ENCODE results near the gene RPL10.

The RPL10 gene

GRCh38 chrX:154401045-154401799, 3.0 kb downstream of the RPL10 start:
- no peak for DNase-seq (ENCODE audit: low read depth)

DNA sequence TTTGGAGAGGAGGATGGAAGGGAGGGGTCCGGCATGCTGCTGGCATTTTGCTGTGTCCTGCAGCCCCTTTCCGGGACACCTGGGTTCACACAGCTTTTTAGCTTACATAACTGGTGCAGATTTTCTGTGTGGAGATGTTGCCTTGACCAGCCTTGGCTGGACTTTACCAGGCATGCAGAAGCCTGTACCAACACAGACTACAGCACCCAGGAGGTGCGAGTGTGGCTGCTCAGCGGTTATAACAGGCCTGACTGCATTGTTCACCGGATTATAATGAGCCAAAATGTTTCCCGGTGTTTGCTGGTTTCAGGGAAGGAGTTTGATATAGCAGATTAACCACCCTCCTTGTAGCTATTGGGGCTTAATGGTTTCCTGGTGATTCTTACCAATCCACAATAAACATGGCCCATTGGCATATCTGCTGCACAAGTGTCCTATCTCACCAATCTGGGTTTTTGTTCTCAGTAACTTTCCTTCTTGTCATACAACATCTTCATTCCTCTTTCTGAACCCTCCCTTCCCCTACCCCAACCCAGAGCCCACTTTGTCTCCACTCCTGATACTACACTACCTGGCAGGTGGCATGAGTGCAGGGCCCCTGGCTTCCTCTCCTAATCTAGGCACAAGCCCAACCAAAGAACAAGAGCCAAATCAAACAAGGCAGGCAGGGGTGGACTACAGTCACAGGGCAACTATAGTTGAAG, 3.9 kb downstream of the RPL10 start:
- no peak for DNase-seq (ENCODE audit: low read depth)

DNA sequence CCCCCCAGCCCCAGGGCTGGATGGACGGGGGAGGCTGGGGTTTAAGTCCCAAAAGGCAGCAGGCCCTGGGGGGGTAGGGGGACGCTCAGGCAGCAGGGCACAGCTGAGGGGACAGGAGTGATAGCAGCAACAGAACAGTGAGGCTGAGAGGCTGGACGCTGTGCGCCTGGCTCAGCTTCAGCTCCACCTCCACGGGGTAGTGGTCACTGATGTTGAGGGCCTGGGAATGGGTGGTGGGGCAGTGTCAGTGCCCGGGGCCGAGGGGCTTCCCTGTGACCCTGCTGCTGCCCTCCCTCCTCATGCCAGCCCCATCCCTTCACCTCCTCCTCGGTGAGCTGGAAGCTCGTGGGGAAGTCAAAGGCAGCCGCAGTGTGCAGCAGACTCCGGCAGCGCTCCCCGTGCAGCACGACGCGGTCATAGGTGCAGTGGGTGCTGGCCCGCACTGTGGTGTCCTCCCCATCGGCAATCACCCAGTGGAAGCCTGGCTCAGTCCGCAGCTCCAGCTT, 4.5 kb downstream of the RPL10 start:
- no peak for DNase-seq (ENCODE audit: low read depth)

- DNase-seq (ENCODE audit: low read depth), result no peak
Observed at GRCh38 chrX:154403192-154403591, 5.0 kb downstream of the RPL10 start.

GRCh38 chrX:154403858-154404257, 5.7 kb downstream of the RPL10 start:
- DNase-seq (ENCODE audit: low read depth), result no peak

GRCh38 chrX:154404625-154405192, 6.5 kb downstream of the RPL10 start:
- DNase-seq (ENCODE audit: low read depth), result no peak

DNA sequence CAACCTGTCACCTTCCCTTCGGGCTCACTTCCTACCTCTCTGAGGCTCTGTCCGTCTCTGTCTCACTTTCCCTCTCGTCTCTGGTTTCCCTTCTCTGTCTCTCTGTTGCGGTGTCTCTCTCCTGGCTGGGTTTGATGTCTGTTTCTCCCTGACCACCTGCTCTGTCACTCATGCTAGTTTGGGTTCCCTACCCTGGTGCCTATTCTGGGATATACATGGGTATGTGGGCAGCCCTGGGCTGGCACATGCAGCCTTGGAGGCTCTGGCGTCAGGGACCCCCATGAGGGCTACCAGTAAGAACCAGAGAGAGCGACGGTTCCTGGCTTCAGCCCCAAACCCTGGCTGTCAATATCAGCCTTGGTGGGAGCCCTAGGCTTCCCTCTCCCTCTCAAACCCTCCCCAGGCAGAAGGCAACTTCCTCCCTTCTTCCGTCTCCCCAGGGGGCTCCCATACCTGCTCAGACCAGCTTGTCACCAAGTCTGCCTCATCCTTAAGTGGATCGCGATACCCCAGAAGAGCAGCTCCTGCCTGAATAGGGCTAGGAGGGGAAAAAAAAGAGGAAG, 10.6 kb downstream of the RPL10 start:
- no peak for DNase-seq (ENCODE audit: low read depth)

DNA sequence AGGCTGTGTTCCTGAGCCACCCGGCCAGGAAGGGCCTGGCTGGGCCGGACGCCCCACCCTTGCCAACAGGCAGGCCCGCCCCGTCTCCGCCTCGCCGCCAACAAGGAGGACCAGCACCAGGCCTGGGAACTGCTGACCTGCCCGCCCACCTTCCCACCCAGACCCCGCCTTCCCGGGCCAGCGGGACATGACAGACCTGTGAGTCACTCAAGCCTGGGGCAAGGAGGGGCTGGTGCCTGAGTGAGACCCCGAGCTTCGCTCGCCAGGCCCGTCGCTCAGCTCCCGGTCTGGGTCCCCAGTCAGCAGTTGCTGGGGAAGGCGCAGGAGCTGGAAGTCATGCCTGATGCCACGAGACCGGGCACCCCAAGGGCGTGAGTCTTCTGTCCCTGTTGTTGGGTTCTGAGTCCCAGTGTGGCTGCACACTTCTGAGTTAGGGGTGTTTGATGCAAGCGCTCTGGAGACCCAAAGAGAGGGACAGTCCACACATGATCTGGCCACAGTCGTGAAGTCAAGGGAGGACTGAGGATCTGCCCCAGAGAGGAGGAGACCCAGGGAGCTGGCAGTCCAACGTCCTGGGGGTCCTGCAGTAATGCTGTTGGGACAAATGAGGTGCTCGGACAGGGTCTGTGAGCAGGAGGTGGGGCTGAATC, 11.2 kb downstream of the RPL10 start, which contains the start of gene DNASE1L1:
DNASE1L1 (minus strand) TSS at position 33 of the 650 bp plus-strand sequence. CDS start 3,686 bp downstream, outside the sequence.
- peak; percentile 71 for DNase-seq (ENCODE audit: low read depth)

DNA sequence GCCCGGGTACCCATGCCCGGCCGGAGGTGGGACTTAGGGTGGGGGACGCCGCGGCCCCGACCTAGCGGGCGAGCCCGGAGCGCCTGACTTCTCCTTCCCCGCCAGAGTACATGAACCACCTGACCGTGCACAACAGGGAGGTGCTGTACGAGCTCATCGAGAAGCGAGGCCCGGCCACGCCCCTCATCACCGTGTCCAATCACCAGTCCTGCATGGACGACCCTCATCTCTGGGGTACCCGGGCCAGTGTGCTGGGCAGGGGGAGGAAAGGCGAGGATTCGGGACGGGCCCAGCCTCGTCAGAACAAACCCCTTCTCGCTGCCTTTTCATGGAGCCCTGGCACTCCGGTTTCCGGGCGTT, 13.8 kb downstream of the RPL10 start:
- DNase-seq (ENCODE audit: low read depth), result no peak

DNA sequence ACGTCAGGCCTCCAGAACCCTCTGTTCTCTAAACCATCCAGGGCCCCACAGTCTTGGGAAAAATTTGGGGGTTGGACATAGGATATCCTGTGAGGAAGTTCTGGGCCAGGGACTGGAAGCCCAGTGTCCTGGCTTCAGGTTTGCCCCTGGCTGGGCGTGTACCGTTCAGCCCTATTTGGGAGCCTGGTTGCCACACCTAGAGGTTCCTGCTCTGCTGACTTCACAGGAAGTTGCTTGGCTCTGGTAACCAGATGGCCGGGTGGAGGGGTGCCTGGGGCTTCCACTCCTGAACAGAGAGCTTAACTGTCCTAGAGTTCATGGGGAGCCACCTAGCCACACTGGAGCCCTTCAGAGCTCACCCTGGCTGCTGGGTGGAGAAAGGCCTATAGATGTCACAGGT, 14.3 kb downstream of the RPL10 start:
- DNase-seq (ENCODE audit: low read depth), result no peak

DNA sequence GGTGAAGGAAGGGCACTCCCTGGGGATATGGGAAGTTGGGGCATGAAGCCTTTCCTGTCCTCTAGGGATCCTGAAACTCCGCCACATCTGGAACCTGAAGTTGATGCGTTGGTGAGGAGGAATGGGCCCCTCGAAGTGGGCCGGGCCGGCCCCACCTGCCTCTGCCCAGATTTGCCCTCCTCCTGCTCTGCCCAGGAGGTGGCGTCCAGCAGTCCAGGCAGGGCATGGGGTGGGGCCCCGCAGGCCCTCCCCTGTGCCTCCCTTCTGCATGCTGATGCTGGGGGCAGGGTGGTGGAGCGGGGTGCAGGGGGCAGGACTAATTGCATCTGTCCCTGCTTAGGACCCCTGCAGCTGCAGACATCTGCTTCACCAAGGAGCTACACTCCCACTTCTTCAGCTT, 15.0 kb downstream of the RPL10 start:
- no peak for DNase-seq (ENCODE audit: low read depth)

DNA sequence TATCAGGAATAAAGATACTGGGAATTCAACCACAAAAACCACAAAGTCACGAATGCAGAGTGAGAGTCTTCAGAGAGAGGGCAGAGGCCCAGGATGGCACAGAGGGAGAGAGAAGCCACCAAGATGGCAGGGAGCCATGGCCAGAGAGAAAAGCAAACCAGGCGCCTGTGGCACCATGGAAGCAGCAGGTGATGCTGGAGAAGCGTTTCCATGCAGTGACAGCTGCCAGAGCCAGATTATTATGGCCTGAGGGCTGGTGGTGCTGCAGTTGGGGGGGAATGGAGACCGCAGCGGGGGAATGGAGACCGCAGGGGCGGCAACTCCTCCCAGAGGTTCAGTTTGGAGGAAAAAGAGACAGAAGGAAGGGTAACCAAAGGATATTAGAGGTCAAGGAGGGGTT, 19.0 kb downstream of the RPL10 start:
- DNase-seq (ENCODE audit: low read depth), result no peak

GRCh38 chrX:154419189-154419588, 21.0 kb downstream of the RPL10 start:
- no peak for DNase-seq (ENCODE audit: low read depth)

GRCh38 chrX:154419688-154420401, 21.7 kb downstream of the RPL10 start:
- no peak for DNase-seq (ENCODE audit: low read depth)

- no peak for DNase-seq (ENCODE audit: low read depth)
Observed at GRCh38 chrX:154420402-154420756, 22.2 kb downstream of the RPL10 start.

DNA sequence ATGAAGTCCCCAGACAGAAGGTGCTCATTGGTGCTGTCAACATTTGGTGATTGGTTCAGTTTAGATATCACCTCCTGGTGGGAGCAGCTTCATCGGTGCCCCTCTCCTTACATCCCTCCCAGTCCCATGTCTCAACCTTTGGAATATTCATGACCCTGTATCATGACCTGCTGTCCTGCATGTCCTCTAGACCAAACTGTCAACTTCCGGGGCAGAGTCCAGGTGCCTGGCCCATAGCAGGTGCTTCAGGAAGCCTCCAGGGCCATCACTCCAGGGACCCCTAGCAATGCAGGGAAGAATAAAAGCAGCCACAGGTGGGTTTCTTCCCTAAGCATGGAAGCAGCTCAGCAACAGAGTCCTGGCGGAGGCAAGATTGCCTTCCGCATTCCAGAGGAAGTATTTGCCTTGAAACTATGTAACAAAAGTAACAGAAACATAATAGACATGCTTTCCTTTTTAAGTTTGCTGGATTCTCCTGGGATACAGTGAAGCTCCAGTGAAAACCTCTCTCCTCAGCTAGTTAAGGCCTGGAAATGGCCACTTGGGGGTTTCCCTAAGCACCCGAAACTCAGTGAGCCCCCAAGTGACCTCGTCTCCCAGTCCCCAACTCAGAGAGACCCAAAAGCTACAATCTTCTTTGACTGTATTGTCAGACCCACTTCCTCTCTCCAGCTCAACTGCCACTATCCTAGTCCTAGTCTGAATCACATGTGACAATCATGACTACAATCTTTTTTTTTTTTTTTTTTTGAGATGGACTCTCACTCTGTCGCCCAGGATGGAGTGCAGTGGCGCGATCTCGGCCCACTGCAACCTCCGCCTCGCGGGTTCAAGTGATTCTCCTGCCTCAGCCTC, 29.0 kb downstream of the RPL10 start:
- no peak for DNase-seq (ENCODE audit: low read depth)

GRCh38 chrX:154428176-154429171, 30.3 kb downstream of the RPL10 start, which contains the start of gene ATP6AP1:
ATP6AP1 (plus strand) TSS chrX:154428677; CDS start chrX:154428693, 16 bp downstream.
- DNase-seq (ENCODE audit: low read depth), result peak; percentile 86

DNA sequence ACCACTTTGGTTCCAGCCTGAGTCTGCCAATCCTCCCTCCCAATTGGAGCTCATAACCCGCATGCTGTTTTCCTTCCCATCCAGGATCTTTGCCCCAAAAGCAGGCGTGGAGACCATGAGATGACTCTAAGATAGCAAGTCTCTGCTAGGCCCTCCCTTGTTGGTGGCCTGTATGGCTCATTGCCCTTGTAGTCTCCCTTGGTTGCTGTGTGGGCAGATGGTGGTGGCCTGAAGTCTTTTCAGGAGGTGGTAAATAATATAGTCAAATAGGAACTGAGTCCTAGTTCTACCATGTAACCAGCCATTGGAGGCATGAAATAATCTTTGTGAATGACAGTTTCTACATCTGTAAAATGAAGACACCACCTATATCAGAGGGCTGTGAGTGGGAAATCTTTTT, 31.5 kb downstream of the RPL10 start:
- DNase-seq (ENCODE audit: low read depth), result no peak

DNA sequence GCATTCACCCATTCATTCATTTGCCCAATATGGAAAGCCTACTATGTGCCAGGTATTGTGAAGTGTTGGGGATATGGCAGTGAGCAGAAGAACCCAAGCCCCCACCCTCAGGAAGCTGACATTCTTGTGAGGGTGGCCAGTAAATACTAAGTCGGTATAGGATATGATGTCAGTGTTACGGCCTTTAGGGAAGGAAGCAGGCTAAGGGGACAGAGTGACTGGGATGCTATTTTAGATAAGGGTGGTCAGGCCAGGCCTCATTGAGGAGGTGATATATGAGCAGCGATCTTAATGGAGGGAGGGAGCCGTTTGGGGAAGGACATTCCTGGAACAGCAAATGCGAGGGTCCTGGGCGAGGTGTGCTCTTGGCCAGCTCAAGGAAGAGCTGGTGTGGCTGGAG, 32.3 kb downstream of the RPL10 start:
- DNase-seq (ENCODE audit: low read depth), result no peak

All from fibroblast of the conjunctiva (primary cell).